AG04450 (cell line): ENCODE data around the gene GNL3L. TPM values are rescaled to one million over a fixed set of nuclear protein-coding genes. Genes with fewer than 3 reads are reported as not detected.

Source experiments
- CTCF ChIA-PET: fragments of 300-600, 350-600 bp; formaldehyde crosslinking; extraction: SDS; loops from one replicate; lab custom pipeline; 2022; ENCODE audit warnings: antibody characterized with exemption, inconsistent platforms; lab: Charles Lee
- POLR2A ChIA-PET: fragments of 350-600 bp; formaldehyde crosslinking; extraction: SDS; loops from one replicate; lab custom pipeline; 2021; ENCODE audit warnings: antibody characterized with exemption, inconsistent platforms; lab: Yijun Ruan, JAX
- DNase-seq: peaks from one replicate; pipeline ENCODE4 v3.0.0-alpha.2; 2011; ENCODE audit warnings: low read depth, low spot score
- H3K27ac ChIP-seq: one replicate; pipeline ENCODE4 v1.5.1; 2012; ENCODE audit warnings: low read depth, low read length, control low read depth
- H3K27me3 ChIP-seq: one replicate; pipeline ENCODE4 v1.6.0; 2012; ENCODE audit warnings: low read length; ENCODE audit not compliant: control insufficient read depth, insufficient read depth
- H3K4me3 ChIP-seq: 2 replicates; pipeline ENCODE4 v1.5.1; 2011; ENCODE audit warnings: mild to moderate bottlenecking, low read depth, low read length, control low read depth
- H3K9me3 ChIP-seq: 2 replicates; pipeline ENCODE4 v1.5.1; 2012; ENCODE audit warnings: low read length; ENCODE audit not compliant: control insufficient read depth, insufficient read depth
- CTCF ChIP-seq: IDR thresholded peaks from 2 replicates; pipeline ENCODE4 v1.5.1; 2011; ENCODE audit warnings: low read depth, low read length, control low read depth, inconsistent platforms
- polyA plus RNA-seq: library from polyadenylated mRNA; depleted of rRNA; stranded (reverse); fragments of >200 nt; gene quantifications from 2 replicates; pipeline ENCODE4 v1.2.3, GENCODE V29; 2011

Gene GNL3L
- polyA plus RNA-seq, 1 experiment, result 25.6 TPM

GRCh38 chrX:54492340-54492739 lies 37.7 kb upstream of the GNL3L start:
- H3K27me3 ChIP-seq, result no peaks in the 10 kb centered on the region
- peak overlapping the region; percentile 25 for H3K4me3 ChIP-seq
- CTCF ChIA-PET, result interaction anchor here (0.5 kb wide), 1 partner anchor 12 kb away, joined by 3 read pairs; no protein-coding TSS in a partner anchor
- POLR2A ChIA-PET, result no interaction called here
- no peaks in the 10 kb centered on the region for H3K9me3 ChIP-seq
- TF ChIP-seq CTCF, result no peak
- DNase-seq, result no peak
- peak overlapping the region; percentile 82 for H3K27ac ChIP-seq

GRCh38 chrX:54494166-54494988 lies 35.6 kb upstream of the GNL3L start:
- H3K9me3 ChIP-seq, result no peaks in the 10 kb centered on the region
- POLR2A ChIA-PET, result interaction anchor here (0.7 kb wide), 2 partner anchors 20 to 57 kb away, joined by 3 to 7 read pairs; no protein-coding TSS in a partner anchor
- H3K27me3 ChIP-seq, result no peaks in the 10 kb centered on the region
- H3K27ac ChIP-seq, result no peak overlapping the region
- no peak for TF ChIP-seq CTCF
- H3K4me3 ChIP-seq, result peak overlapping the region; percentile 71
- CTCF ChIA-PET, result no interaction called here
- no peak for DNase-seq

- peak overlapping the region; percentile 71 for H3K4me3 ChIP-seq
- CTCF ChIA-PET, result no interaction called here
- POLR2A ChIA-PET, result no interaction called here
- DNase-seq, result no peak
- H3K27me3 ChIP-seq, result no peaks in the 10 kb centered on the region
- H3K27ac ChIP-seq, result peak overlapping the region; percentile 52
- TF ChIP-seq CTCF, result no peak
- no peaks in the 10 kb centered on the region for H3K9me3 ChIP-seq
These were observed 34.8 kb upstream of the GNL3L start for GRCh38 chrX:54494989-54495813.

GRCh38 chrX:54495814-54496516 lies 34.1 kb upstream of the GNL3L start, which contains the start of gene FGD1:
Gene FGD1, minus strand, starts transcription at chrX:54496234. Its CDS starts 802 bp downstream, at chrX:54495432.
- no peak for DNase-seq
- Histone ChIP-seq H3K9me3 (no peaks in the 10 kb centered on the region), H3K4me3 (peak within 1 kb of the TSS; percentile 71), H3K27me3 (no peaks in the 10 kb centered on the region), H3K27ac (peak within 1 kb of the TSS; percentile 52)
- CTCF ChIA-PET, result no interaction called here
- no peak for TF ChIP-seq CTCF
- POLR2A ChIA-PET, result no interaction called here
